ENCODE results near the gene MYOG.

DNA sequence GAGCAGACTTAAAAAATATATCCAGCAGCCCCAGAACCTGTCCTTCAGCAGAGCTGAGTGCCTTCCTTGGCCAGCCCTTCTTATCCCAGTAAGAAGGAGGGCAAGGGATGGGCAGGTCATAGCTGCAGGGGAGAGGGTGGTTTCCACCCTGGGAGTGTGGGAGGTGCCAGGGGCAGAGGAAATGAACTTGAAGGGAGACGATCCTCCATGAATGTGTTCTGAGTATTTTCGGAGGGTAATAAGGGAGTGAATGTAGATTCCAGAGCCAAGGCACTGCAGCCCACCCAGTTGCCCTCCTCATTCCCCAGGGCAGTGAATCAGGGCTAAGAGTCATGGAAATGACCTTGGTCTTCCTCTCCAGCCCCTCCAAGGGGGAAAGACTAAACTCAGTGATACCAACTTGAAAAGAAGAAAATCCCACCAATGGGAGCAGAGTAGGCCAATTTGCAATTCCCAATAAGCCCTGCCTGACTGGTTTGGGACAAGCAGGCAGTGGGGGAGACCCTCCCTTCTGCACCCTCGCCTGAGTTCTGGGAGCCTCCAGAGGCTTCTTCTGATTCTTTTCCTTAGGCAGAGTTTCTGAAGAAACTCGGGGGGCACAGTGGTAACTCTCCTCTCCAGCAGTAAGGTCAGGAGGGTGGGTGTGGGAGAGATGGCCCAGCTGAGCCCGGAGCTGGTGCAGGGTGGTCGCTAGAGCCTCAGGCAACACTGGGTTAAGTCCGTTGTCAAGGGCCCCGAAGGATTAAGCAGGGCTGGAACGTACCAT lies 4.2 kb downstream of the MYOG start:
- TF ChIP-seq CTCF (IDR thresholded peaks at IDR 0.05) (no peak), EZH2 (IDR thresholded peaks at IDR 0.05; ENCODE audit: borderline replicate concordance, insufficient read depth, low read depth, low read length, poor library complexity, severe bottlenecking) (no peak)
